NB4 (cell line): ENCODE data around the gene RABL3.
"Not testable (repeated sequence)": the region's sequence is repeated elsewhere in the genome, so short reads cannot be mapped to it uniquely, and the experiment has no call there.

Experiments used
- DNase-seq: peaks from one replicate; pipeline ENCODE4 v3.0.0; 2010; ENCODE audit warnings: low read depth
- H3K4me3 ChIP-seq: one replicate; pipeline ENCODE4 v1.5.1; 2011; ENCODE audit warnings: mild to moderate bottlenecking, low read depth, low read length, moderate library complexity
- CTCF ChIP-seq: IDR thresholded peaks from one replicate; pipeline ENCODE4 v1.5.1; 2012; ENCODE audit warnings: low read depth, low read length
- MAX ChIP-seq: IDR thresholded peaks from 2 replicates; pipeline ENCODE4 v1.6.1; 2011; ENCODE audit warnings: low read depth, low read length
- MYC ChIP-seq: IDR thresholded peaks from 2 replicates; pipeline ENCODE4 v1.6.1; 2011; ENCODE audit warnings: low read depth, low read length
- POLR2A ChIP-seq: IDR thresholded peaks from 2 replicates; pipeline ENCODE4 v1.6.1; 2011; ENCODE audit warnings: mild to moderate bottlenecking; ENCODE audit not compliant: insufficient read length; ENCODE audit errors: extremely low read depth

Gene RABL3

GRCh38 chr3:120743556-120744195, 1.4 kb upstream of the RABL3 start:
- peak overlapping the region; percentile 83 for H3K4me3 ChIP-seq
- TF ChIP-seq CTCF = no peak
- no peak for TF ChIP-seq POLR2A
- 0 out of 2 replicates have a peak, but pooled peaks have one; percentile 8 for TF ChIP-seq MYC
- TF ChIP-seq MAX = 0 out of 2 replicates have a peak, but pooled peaks have one; percentile 12
- DNase-seq = peak; percentile 8

- H3K4me3 ChIP-seq = peak overlapping the region; percentile 83
- TF ChIP-seq MAX (no peak; the same call in 1 of the 2 replicates), CTCF (no peak), MYC (no peak), POLR2A (no peak)
- peak; percentile 58 for DNase-seq
These were observed 591 bp upstream of the RABL3 start for GRCh38 chr3:120742849-120743365.

GRCh38 chr3:120741837-120742197, 499 bp downstream of the RABL3 start:
- DNase-seq = no peak
- no peak for TF ChIP-seq CTCF
- peak; percentile 87 for TF ChIP-seq MAX
- TF ChIP-seq POLR2A = no peak
- peak; percentile 90 for TF ChIP-seq MYC

GRCh38 chr3:120741320-120741719, 996 bp downstream of the RABL3 start:
- TF ChIP-seq CTCF (no peak), MYC (no peak), MAX (no peak), POLR2A (no peak)
- H3K4me3 ChIP-seq = peak overlapping the region; percentile 83
- peak; percentile 15 for DNase-seq

More at GRCh38 chr3:120741837-120742197, 499 bp downstream of the RABL3 start:
- H3K4me3 ChIP-seq = peak overlapping the region; percentile 83

- H3K4me3 ChIP-seq = not testable (repeated sequence)
These were observed 4.3 kb downstream of the RABL3 start for GRCh38 chr3:120738006-120738405.

GRCh38 chr3:120730576-120731542, 11.5 kb downstream of the RABL3 start:
- TF ChIP-seq POLR2A = no peak
- no peak for TF ChIP-seq MAX
- TF ChIP-seq MYC = no peak
- no peak for TF ChIP-seq CTCF
- H3K4me3 ChIP-seq = no peak overlapping the region
- DNase-seq = no peak

More at GRCh38 chr3:120738006-120738405, 4.3 kb downstream of the RABL3 start:
- DNase-seq = not testable (repeated sequence)
